Endometrium (tissue), 2 donors: ENCODE measurements around the gene GHSR.

Experiments
- FAIRE-seq: peaks from 2 replicates; lab custom pipeline; 2012; peaks lifted over from hg19 to GRCh38; lab: Jason Lieb, UNC
- donor health status: control.
- donor health status: control.

GHSR gene

DNA sequence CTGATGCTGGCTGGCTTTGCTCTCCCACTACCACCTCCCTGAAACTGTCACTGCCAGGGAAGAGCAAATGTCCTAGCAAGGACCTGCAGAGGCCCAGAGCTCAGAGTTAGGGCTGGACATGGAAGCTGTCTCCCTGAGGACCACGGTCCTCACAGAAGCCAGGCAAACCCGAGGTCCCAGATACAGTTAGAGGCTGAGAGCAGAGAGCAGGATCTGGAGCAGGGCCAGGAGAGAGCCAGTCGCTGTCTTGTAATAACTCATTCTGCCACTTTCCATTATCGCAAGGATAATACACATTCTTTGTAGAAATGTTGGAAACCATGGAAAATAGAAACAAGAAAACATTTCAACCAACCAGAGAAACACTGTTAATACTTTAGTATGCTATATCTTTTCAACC, 10.1 kb downstream of the GHSR start:
- FAIRE-seq: no peak

DNA sequence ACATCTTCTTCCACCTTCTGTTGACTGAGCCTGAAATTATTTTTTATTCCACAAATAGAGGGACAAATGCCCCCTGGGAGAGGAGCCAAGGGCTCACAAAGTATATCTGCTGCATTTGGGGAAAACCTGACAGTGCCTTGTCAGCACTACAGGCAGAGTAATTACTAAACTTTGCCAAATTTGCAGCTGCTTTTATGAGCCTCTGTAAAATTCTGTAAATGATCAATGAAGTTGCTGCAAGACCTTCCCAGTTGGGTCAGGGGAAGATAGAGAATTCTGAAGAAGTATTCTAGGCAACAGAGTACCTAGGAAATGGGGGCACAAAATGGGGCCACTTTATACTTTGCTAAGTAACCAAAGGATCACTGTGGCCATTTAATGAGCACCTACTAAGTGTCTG, 10.5 kb downstream of the GHSR start:
- FAIRE-seq: no peak

DNA sequence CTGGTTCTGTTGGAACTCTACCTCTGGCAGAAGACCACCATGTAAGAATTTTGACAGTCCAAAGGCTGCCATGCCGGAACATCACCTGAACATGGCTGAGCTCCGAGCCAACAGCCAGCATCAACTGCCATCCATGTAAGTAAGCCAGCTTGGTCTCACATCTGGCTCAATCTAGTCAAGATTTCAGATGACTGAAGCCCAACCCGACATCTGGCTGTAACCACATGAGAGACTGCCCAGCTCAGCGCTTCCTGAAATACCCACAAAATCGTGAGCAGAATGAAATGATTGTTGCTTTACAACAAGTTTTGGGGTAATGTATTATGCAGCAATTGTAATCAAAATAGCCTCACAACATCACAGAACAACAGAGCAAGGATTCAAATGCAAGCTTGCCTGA, 32.9 kb downstream of the GHSR start:
- no peak for FAIRE-seq

DNA sequence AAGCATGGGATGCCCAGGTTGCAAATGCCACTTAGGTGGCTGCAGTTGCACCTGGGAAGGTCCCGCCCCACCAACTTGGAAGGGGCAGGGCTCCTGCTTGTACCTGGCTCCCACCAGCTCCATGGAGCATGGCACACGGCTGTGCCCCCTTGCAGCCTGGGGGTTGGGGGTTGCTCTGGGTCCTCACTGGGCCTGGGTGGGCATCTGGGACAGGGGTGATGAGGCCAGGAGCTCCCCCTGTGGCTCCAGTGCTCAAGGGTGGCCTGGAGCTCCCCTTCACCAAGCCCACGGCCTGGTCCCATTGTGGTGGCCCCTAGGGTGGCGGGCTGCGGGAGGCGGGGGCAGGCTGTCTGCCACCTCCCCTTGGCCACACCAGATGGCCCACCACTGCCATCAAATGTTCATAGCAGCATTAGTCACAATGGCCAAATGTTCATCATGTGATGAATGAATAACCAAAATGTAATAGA, 36.7 kb downstream of the GHSR start:
- no peak for FAIRE-seq

DNA sequence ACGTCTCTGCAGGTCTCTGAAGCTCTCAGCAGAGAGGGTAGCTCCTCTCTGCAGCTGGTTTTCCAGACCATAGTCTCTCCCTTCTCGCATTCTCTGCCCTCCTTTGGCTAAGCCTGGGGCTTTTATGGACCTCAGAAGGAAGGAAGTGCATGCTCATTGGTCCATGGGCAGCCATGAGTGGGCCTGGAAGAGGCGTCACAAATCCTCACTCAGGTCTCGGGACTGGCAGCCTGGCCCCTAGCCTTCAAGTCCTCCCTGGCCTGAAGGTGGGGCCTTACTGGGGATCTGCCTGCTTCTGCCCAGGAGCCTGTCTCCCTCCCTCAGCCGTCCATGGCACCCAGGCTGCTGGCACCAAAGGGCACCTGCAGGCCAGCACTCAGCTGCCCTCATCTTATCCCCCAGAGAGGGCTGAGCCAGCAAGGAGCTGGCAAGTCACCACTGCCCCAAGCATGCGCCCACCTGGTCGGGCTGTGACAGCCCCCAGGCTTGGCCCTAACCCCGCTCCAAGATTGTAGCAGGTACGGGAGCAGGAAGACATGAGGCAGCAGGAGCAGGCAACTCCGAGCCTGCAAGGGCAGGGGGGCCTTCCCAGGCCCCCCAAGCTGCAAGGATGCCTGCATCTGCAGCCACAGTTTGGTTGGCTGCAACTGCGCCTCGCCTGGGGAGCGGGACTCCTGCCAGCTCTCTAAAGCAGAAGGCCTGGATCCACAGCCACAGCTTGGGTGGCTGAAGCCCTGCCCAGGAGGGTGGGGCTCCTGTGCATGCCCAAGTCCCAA, 37.4 kb downstream of the GHSR start:
- no peak for FAIRE-seq

DNA sequence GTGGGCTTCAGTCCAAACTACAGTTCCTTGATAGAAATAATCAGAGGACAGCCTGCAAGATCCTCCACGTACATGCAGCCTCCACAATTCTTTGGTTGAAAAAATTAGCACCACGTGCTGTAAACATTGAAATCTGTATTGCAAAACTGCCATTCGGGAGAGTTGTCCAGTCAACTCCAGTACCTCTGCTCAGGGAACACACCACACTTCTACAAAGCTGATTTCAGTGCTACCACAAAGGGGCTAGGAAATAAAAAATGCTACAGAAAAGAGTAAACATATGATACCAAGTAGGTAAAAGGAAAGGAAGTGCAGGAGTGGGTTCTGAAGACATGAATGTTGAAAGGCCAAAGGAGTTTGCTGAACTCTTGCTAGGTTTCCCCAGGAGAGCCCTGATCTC, 40.4 kb downstream of the GHSR start:
- no peak for FAIRE-seq

DNA sequence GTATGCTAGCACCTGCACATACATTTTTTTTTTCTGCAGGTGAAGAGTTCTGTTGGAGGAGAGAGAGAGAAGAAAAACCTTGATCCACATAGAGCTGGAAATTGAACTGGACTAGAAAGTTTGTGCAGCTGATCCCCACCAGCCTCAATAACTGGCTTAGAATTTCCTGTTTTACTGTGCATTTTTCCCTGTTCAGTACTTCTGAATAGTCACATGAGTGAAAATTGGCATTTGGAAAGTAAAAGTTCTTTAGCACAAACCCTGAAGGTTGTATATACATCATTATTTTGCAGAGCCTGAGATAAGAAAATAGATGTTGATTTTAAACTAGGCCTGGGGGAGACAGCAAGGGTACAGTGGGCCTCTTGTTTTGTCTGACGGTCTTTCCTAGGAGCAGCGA, 42.3 kb downstream of the GHSR start:
- no peak for FAIRE-seq

DNA sequence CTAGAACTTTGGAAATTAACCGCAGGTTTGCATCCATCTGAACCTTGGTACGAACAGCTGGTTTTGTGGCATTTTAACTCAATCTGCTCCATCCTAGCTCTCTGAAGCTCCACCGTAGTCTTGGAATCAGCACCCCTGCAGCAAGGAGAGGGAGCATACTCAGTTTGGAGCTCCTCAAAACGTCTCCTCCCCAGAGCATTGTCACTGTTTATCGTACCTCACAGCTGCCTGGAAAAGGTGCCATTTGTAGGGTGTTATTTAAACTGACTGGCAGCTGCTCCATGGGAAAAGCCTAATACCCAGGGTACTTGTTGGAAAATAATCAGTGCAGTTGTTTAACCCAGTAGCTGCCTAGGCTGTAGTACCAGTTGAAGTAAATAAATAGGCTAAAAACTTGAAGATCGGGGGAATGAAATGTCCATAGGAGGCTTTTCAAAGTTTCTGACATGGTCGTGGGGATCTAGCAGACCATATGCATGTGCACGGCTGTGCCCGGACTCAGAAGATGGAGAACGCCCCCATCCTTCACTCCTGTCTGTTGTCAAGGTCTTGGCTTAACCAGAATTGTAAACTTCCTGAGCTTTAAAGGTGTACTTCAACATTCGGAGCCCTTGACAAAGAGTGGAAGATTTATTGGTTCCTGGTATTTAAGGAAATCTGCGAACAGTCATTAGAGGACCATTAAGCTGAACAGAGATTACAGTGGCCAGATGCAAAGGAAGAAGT, 43.9 kb downstream of the GHSR start:
- FAIRE-seq: no peak

DNA sequence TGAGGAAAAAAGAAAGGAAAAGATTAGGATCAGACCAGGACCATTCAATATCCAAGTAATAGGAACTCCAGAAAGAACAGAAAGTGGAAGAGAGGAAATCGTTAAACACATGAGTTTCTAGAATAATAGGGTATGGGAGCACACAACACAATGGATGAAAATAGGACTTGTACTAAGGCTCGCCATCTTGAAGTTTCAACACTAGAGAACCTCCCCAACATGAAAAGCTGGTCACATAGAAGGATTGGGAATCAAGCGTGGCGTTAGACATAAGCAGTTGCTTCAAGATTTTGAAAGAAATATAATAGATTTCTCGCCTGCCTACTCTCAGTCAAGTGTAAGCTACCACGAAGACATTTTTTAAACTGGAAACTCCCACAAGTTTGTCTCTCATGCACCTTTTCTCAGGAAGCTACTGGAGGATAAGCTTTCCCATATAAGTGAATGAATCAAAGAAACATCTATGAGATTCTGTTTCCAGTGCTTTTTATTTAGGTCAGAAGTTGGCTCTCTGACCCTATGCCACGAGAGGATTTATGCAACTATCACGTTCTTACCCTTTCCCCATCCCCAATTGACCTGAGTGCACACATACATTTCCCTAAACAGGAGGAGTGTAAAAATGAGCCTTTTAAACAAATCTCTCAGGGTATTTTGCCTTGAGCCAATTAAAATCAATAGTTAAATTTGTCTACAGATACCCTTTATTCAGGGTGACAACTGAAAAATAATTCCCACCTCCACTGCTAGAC, 45.2 kb downstream of the GHSR start:
- no peak for FAIRE-seq

DNA sequence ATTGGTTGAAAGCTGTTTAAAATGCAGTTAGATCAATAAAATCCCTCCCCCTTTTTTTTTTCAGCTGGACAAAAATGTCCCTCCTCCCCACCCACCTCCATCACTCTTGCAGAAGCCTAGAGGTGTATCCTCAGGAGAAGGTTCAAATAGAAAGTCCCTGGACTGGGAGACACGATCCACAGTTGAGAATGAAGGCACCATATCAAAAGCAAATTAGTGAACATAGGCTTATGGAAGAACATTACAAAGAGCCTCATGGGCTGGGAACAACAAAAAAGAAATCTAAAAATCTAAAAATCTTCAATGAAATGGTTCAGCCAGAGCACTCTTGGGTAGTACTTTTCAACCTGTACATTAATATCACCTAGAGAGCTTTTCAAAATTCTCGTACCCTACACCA, 46.2 kb downstream of the GHSR start:
- FAIRE-seq: no peak

DNA sequence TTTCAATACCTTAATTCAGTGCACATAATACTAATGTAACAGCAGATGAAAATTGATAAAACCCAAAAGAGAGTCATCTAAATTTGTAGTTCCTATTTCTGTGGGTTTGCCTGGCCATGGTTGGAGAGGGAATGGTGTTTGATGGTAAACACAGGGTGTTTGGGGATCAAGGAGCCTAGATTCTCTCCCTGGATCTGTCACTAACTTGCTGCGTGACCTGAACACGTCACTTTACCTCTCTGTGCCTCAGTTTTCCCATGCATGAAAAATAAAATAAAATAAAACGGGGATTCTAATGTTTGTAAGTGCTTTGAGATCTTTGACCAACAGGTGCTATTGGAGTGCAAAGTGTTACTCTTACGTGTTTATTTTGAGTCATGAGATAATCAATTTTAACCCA, 49.8 kb downstream of the GHSR start:
- FAIRE-seq: no peak

DNA sequence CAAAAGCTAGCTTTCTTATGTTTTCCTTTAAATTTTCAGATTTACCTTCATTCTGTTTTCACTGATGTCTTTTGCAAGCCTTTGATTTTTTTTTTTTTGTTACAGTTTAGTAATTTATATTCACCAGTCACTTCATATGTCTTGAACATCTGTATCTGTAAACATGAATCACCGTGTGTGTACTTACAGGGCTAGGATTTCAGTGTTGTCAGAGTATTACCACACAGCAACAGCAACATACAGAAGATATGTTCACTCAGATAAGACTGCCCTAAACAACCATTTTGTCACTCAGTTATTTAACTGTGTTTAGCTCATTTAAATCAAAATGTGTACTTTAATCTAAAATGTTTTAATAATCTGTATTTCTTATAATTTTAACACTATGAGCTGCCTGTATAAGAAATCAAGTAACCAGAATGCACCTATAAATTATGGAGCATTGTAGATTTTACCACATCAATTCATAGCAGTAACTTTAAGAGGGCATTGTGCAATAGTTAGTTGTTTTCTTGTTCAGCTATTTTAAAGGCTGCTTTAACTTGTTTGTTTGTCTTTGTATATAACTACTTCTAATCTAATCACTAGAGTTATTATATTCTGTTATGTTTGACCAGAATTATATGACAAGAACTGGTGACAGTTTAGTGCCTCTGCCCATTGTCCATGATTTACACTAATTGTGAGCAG, 50.4 kb downstream of the GHSR start:
- FAIRE-seq: no peak

DNA sequence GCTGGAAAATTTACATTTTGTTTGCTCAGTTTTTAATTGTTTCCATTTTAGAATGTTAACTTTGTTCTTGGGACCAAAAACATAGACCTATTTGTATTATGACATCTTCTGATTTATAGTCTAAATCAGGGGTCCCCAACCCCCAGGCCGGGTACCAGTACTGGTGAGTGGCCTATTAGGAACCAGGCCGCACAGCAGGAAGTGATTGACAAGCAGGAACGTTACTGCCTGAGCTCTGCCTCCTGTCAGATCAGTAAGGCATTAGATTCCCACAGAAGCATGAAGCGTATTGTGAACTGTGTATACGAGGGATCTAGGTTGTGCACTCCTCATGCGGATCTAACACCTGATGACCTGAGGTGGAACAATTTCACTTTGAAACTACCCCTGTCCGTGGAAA, 51.9 kb downstream of the GHSR start:
- no peak for FAIRE-seq

DNA sequence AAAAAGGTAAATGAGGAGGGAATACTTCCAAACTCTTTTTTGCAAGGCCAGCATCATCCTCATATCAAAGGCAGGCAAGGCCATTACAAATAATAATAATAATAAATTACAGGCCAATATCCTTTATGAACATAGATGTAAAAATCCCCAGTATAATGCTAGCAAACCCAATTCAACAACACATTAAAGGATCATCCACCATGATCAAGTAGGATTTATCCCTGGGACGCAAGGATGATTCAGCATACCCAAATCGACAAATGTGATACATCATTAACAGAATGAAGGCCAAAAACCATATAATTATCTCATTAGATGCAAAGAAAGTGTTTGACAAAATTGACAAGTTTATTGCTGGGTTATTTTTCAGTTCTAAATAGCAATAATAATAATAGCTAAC, 53.6 kb downstream of the GHSR start:
- FAIRE-seq: no peak
